PC-9 (cell line): ENCODE results near the gene BAIAP2. TPM values are rescaled to one million over a fixed set of nuclear protein-coding genes. Genes with fewer than 3 reads are reported as not detected.
A peak's percentile ranks its signal among the peaks of the same experiment; 100 is the strongest.

ENCODE experiments used
- BruUV-seq: library from RNA; stranded (reverse); fragments of 400-500 nt; replicated peaks from 2 replicates; lab custom pipeline; 2021; lab: Mats Ljungman, UMichigan
- CTCF ChIA-PET: fragments of 300-600 bp; sonication (Branson Sonifier 250); formaldehyde crosslinking; loops from one replicate; lab custom pipeline; 2022; ENCODE audit warnings: antibody characterized with exemption; lab: Charles Lee
- POLR2A ChIA-PET: fragments of 300-600 bp; sonication (Branson Sonifier 250); formaldehyde crosslinking; loops from one replicate; lab custom pipeline; 2022; ENCODE audit warnings: antibody characterized with exemption; ENCODE audit not compliant: unreplicated experiment; lab: Charles Lee
- DNase-seq, 2 experiments: peaks; one replicate each; pipeline versions ENCODE4 v3.0.0 to v3.0.0-alpha.2; 2015 to 2022; ENCODE audit warnings: mixed read lengths in 1 of 2
- H2AFZ ChIP-seq: fragments of 200-600 bp; sonication (generic); 2 replicates; pipeline ENCODE4 v1.8.1; 2017; ENCODE audit warnings: antibody characterized with exemption
- H3F3A ChIP-seq: fragments of 200-600 bp; sonication (generic); 2 replicates; pipeline ENCODE4 v1.8.1; 2017; ENCODE audit warnings: antibody characterized with exemption, mild to moderate bottlenecking, low read depth; ENCODE audit not compliant: insufficient read depth
- H3K27ac ChIP-seq: fragments of 200-600 bp; sonication (generic); 2 replicates; pipeline ENCODE4 v1.6.1; 2016; ENCODE audit warnings: mixed run types
- H3K27me3 ChIP-seq: fragments of 200-600 bp; sonication (generic); 2 replicates; pipeline ENCODE4 v1.6.1; 2016; ENCODE audit warnings: low read depth, mixed run types; ENCODE audit not compliant: insufficient read depth
- H3K36me3 ChIP-seq: fragments of 200-600 bp; sonication (generic); 2 replicates; pipeline ENCODE4 v1.6.1; 2016; ENCODE audit warnings: low read depth, mixed run types
- H3K4me1 ChIP-seq: fragments of 200-600 bp; sonication (generic); replicated peaks from 2 replicates; pipeline ENCODE4 v1.6.1; 2016; ENCODE audit warnings: mixed run types; ENCODE audit not compliant: insufficient read depth
- H3K4me2 ChIP-seq: fragments of 200-600 bp; sonication (generic); 2 replicates; pipeline ENCODE4 v1.6.1; 2017; ENCODE audit warnings: mixed run types
- H3K4me3 ChIP-seq: fragments of 200-600 bp; sonication (generic); 2 replicates; pipeline ENCODE4 v1.6.1; 2016; ENCODE audit warnings: mixed run types
- H3K79me2 ChIP-seq: fragments of 200-600 bp; sonication (generic); 2 replicates; pipeline ENCODE4 v1.6.1; 2017; ENCODE audit warnings: low read depth, mixed run types
- H3K9me2 ChIP-seq: fragments of 200-600 bp; sonication (generic); 2 replicates; pipeline ENCODE4 v1.8.1; 2017; ENCODE audit warnings: mild to moderate bottlenecking; ENCODE audit not compliant: insufficient read depth
- H3K9me3 ChIP-seq: fragments of 200-600 bp; sonication (generic); 2 replicates; pipeline ENCODE4 v1.8.1; 2016; ENCODE audit warnings: low read depth; ENCODE audit not compliant: insufficient read depth
- H4K20me1 ChIP-seq: fragments of 200-600 bp; sonication (generic); 2 replicates; pipeline ENCODE4 v1.8.1; 2017; ENCODE audit not compliant: insufficient read depth
- EZH2 ChIP-seq: fragments of 200-600 bp; sonication (generic); IDR thresholded peaks from 2 replicates; pipeline ENCODE4 v1.8.0; 2017; ENCODE audit warnings: antibody characterized with exemption, low read depth
- intact Hi-C: fragments of 100-400 bp; cut with micrococcal nuclease; formaldehyde crosslinking; loops from one replicate; pipeline ENCODE4 v1.10.0; 2022; ENCODE audit not compliant: unreplicated experiment
- total RNA-seq: library from RNA; stranded (reverse); gene quantifications from 2 replicates; pipeline ENCODE4 v1.2.3, GENCODE V29; 2021
- TF ChIP-seq, protein P1 (sequence below): fragments of 200-600 bp; sonication (generic); conservative IDR thresholded peaks from 2 replicates; pipeline ENCODE4 v1.6.1; 2017; ENCODE audit warnings: mixed run types, antibody characterized with exemption, mild to moderate bottlenecking, moderate library complexity

The BAIAP2 gene
- total RNA-seq, 1 experiment from 2014 or later: 125 TPM

DNA sequence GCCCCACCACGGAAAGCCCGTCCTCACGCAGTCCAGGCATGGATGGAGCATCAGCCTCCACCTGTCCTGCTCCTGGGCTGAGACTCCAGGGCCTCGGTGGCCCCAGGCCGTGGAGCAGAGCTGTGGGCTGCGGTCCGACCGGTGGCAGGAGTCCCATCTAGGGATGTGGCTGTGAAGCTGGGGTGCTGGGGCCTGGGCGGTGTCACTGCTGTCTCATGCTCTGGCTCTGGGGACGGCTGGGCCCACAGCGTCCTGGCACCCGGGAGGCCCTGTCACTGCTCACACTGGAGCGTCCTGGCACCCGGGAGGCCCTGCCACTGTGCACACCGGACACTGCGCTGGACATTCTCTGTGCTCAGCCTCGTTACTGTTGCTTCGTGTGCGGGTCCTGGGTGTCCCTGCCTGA lies 8.4 kb downstream of the BAIAP2 start:
- ChIA-PET POLR2A (interaction anchor here (0.6 to 1.0 kb wide), 4 partner anchors 11 to 1198 kb away, joined by 3 to 5 read pairs (median 4); no protein-coding TSS in a partner anchor), CTCF (interaction anchor here (0.7 kb wide), 1 partner anchor 29 kb away, joined by 4 read pairs; no protein-coding TSS in a partner anchor)
- Histone ChIP-seq H4K20me1 (no peaks in the 10 kb centered on the region; the same call in 1 of the 2 replicates), H3K9me2 (no peaks in the 10 kb centered on the region), H3K4me3 (peak overlapping the region; percentile 29; the same call in 1 of the 2 replicates), H2AFZ (no peak overlapping the region), H3K27me3 (no peaks in the 10 kb centered on the region), H3K27ac (peak overlapping the region; percentile 92), H3K36me3 (no peaks in the 10 kb centered on the region), H3K4me1 (peaks cover 74% of the 10 kb centered on the region), H3K4me2 (peak overlapping the region; percentile 79), H3K79me2 (peaks cover 94% of the 10 kb centered on the region), H3F3A (peaks cover 22% of the 10 kb centered on the region; the same call in 1 of the 2 replicates), H3K9me3 (no peaks in the 10 kb centered on the region)
- intact Hi-C loops: no loop called here
- no peak for TF ChIP-seq EZH2
- TF ChIP-seq, protein P1, sequence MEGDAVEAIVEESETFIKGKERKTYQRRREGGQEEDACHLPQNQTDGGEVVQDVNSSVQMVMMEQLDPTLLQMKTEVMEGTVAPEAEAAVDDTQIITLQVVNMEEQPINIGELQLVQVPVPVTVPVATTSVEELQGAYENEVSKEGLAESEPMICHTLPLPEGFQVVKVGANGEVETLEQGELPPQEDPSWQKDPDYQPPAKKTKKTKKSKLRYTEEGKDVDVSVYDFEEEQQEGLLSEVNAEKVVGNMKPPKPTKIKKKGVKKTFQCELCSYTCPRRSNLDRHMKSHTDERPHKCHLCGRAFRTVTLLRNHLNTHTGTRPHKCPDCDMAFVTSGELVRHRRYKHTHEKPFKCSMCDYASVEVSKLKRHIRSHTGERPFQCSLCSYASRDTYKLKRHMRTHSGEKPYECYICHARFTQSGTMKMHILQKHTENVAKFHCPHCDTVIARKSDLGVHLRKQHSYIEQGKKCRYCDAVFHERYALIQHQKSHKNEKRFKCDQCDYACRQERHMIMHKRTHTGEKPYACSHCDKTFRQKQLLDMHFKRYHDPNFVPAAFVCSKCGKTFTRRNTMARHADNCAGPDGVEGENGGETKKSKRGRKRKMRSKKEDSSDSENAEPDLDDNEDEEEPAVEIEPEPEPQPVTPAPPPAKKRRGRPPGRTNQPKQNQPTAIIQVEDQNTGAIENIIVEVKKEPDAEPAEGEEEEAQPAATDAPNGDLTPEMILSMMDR: no peak
- BruUV-seq: TSS peak; percentile 86
- DNase-seq: no peak

DNA sequence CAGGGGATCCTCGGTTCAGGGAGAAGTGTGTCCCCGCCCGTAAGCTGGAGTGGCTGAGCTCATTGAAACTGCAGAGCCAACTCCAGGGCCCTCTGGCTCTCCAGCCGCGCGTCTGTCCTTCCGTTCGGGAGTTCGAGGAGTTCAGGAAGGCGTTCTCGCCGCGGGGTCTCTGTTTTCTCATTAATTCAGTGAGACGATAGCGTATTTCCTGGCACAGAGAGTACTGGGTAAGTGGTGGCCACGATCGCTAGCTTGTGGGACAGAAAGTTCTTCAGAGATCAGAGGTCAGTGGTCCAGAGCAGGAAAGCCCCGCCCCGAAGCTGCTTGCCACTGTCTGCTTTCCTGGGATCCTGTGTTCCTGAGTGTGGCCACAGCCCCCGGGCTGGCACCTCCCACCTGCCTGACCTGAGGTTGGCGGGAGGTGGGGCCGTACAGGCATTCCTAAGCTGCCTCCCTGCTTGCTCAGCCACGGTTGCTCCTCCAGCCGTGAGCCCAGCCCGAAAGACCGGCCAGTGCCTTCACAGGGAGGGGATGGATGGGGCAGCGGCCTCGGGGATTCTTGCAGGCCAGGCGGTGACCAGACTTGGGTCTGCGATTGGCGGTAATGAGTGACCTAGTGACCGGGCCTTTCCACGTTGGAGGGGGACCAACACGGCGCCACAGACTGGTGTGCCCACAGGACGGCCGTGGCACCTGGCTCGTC lies 8.9 kb downstream of the BAIAP2 start:
- Histone ChIP-seq H3K36me3 (no peaks in the 10 kb centered on the region), H3K9me2 (no peaks in the 10 kb centered on the region), H3K4me3 (peak overlapping the region; percentile 29; the same call in 1 of the 2 replicates), H3K4me1 (peaks cover 73% of the 10 kb centered on the region), H3F3A (peaks cover 22% of the 10 kb centered on the region; the same call in 1 of the 2 replicates), H3K27me3 (no peaks in the 10 kb centered on the region), H3K4me2 (peak overlapping the region; percentile 79), H2AFZ (no peak overlapping the region; the same call in 1 of the 2 replicates), H3K79me2 (peaks cover 94% of the 10 kb centered on the region), H3K9me3 (no peaks in the 10 kb centered on the region), H4K20me1 (no peaks in the 10 kb centered on the region; the same call in 1 of the 2 replicates), H3K27ac (peak overlapping the region; percentile 92)
- intact Hi-C loops: loop anchor here (1.0 kb wide), 1 partner anchor 28 kb away; no protein-coding TSS in a partner anchor
- TF ChIP-seq, protein P1: no peak
- no peak for TF ChIP-seq EZH2
- POLR2A ChIA-PET: interaction anchor here (0.5 to 1.1 kb wide), 10 partner anchors 10 to 1198 kb away, joined by 3 to 14 read pairs (median 4); no protein-coding TSS in a partner anchor
- BruUV-seq: no TSS peak
- CTCF ChIA-PET: interaction anchor here (0.7 to 0.9 kb wide), 2 partner anchors 19 to 28 kb away, joined by 3 to 4 read pairs; no protein-coding TSS in a partner anchor
- peak; percentile 90 to 97 for DNase-seq

DNA sequence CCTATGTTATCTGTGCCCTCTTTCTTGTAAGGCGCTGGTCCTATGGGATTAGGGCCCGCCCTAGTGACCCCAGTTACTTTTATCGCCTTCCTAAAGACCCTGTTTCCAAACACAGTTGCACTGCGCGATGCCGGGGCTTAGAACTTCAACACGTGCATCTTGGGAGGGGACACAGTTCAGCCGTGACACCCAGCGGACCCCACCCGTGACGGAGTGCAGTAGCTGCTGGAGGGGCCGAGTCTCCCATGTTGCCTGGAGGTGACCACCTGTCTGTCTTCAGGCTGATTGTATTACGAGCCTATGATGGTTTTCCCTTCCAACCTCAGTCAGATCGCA lies 9.4 kb downstream of the BAIAP2 start:
- Histone ChIP-seq H3K36me3 (no peaks in the 10 kb centered on the region), H2AFZ (no peak overlapping the region), H3K4me1 (peaks cover 73% of the 10 kb centered on the region), H4K20me1 (no peaks in the 10 kb centered on the region; the same call in 1 of the 2 replicates), H3K9me2 (no peaks in the 10 kb centered on the region), H3K4me2 (peak overlapping the region; percentile 79), H3K4me3 (no peak overlapping the region), H3K79me2 (peaks cover 92% of the 10 kb centered on the region), H3F3A (peaks cover 25% of the 10 kb centered on the region; the same call in 1 of the 2 replicates), H3K9me3 (no peaks in the 10 kb centered on the region), H3K27me3 (no peaks in the 10 kb centered on the region), H3K27ac (peak overlapping the region; percentile 69)
- BruUV-seq: TSS peak; percentile 24
- ChIA-PET CTCF (interaction anchor here (0.9 kb wide), 1 partner anchor 19 kb away, joined by 3 read pairs; no protein-coding TSS in a partner anchor), POLR2A (interaction anchor here (0.5 to 1.1 kb wide), 7 partner anchors 10 to 948 kb away, joined by 3 to 14 read pairs (median 6); no protein-coding TSS in a partner anchor)
- intact Hi-C loops: loop anchor here (1.0 kb wide), 1 partner anchor 28 kb away; no protein-coding TSS in a partner anchor
- DNase-seq: no peak
- TF ChIP-seq, protein P1: no peak
- TF ChIP-seq EZH2: no peak
